Measurements from ENCODE around the gene PRKAG1.

Gene PRKAG1

GRCh38 chr12:49031573-49032161 is 13.1 kb upstream of the PRKAG1 start:
- DNase-seq (ENCODE audit: low spot score), result no peak

GRCh38 chr12:49030714-49031572 is 12.4 kb upstream of the PRKAG1 start:
- DNase-seq (ENCODE audit: low spot score), result no peak

- DNase-seq (ENCODE audit: low spot score), result no peak
Observed at GRCh38 chr12:49030119-49030518, 11.5 kb upstream of the PRKAG1 start.

- no peak for DNase-seq (ENCODE audit: low spot score)
Observed at GRCh38 chr12:49028666-49029275, 10.2 kb upstream of the PRKAG1 start.

- DNase-seq (ENCODE audit: low spot score), result no peak
Observed at GRCh38 chr12:49027846-49028555, 9.4 kb upstream of the PRKAG1 start.

GRCh38 chr12:49026678-49027480 is 8.3 kb upstream of the PRKAG1 start:
- DNase-seq (ENCODE audit: low spot score), result no peak

GRCh38 chr12:49026101-49026500 is 7.5 kb upstream of the PRKAG1 start:
- no peak for DNase-seq (ENCODE audit: low spot score)

- no peak for DNase-seq (ENCODE audit: low spot score)
Observed at GRCh38 chr12:49025463-49025862, 6.9 kb upstream of the PRKAG1 start.

GRCh38 chr12:49024543-49024942 is 6.0 kb upstream of the PRKAG1 start:
- no peak for DNase-seq (ENCODE audit: low spot score)

- no peak for DNase-seq (ENCODE audit: low spot score)
Observed at GRCh38 chr12:49023812-49024211, 5.2 kb upstream of the PRKAG1 start.

GRCh38 chr12:49022558-49023178 is 4.1 kb upstream of the PRKAG1 start:
- DNase-seq (ENCODE audit: low spot score), result no peak

GRCh38 chr12:49021292-49021915 is 2.8 kb upstream of the PRKAG1 start:
- no peak for DNase-seq (ENCODE audit: low spot score)

- no peak for DNase-seq (ENCODE audit: low spot score)
Observed at GRCh38 chr12:49020441-49020840, 1.9 kb upstream of the PRKAG1 start.

GRCh38 chr12:49019443-49020324 is 1.1 kb upstream of the PRKAG1 start:
- DNase-seq (ENCODE audit: low spot score), result no peak

GRCh38 chr12:49019120-49019430 is 499 bp upstream of the PRKAG1 start:
- DNase-seq (ENCODE audit: low spot score), result no peak

- DNase-seq (ENCODE audit: low spot score), result no peak
Observed at GRCh38 chr12:49017891-49018260, 700 bp downstream of the PRKAG1 start.

- DNase-seq (ENCODE audit: low spot score), result no peak
Observed at GRCh38 chr12:49015196-49015595, 3.4 kb downstream of the PRKAG1 start.

GRCh38 chr12:49014547-49014946 is 4.0 kb downstream of the PRKAG1 start:
- no peak for DNase-seq (ENCODE audit: low spot score)

GRCh38 chr12:49013428-49013827 is 5.1 kb downstream of the PRKAG1 start:
- no peak for DNase-seq (ENCODE audit: low spot score)

- no peak for DNase-seq (ENCODE audit: low spot score)
Observed at GRCh38 chr12:49012739-49013138, 5.8 kb downstream of the PRKAG1 start.

Data from putamen (tissue), 1 donor.